ENCODE measurements around the gene LMO7.

DNA sequence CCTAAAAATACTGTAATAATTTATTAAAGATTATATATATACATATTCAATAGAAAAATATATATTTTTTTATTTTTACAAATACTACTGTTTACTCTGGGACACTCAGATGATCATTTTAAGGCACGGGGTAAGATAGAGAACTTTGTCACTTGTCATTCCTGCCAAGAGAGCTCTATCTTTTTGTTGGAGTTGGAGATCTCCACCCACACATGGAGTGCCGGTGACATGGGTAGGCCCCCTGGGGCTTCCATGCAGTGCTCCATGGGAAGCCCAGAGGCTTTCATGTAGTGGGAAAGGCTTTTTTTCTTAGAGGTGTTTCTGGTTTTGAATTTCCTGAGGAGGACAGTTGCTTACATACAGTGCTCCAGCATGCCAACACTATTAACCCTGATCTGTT is 81.4 kb downstream of the LMO7 start:
- TF ChIP-seq POLR2A (IDR thresholded peaks at IDR 0.05) = no peak
- TF ChIP-seq, protein P1, sequence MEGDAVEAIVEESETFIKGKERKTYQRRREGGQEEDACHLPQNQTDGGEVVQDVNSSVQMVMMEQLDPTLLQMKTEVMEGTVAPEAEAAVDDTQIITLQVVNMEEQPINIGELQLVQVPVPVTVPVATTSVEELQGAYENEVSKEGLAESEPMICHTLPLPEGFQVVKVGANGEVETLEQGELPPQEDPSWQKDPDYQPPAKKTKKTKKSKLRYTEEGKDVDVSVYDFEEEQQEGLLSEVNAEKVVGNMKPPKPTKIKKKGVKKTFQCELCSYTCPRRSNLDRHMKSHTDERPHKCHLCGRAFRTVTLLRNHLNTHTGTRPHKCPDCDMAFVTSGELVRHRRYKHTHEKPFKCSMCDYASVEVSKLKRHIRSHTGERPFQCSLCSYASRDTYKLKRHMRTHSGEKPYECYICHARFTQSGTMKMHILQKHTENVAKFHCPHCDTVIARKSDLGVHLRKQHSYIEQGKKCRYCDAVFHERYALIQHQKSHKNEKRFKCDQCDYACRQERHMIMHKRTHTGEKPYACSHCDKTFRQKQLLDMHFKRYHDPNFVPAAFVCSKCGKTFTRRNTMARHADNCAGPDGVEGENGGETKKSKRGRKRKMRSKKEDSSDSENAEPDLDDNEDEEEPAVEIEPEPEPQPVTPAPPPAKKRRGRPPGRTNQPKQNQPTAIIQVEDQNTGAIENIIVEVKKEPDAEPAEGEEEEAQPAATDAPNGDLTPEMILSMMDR (IDR thresholded peaks at IDR 0.05) = no peak
